Transverse colon (tissue), 4 donors: ENCODE results near the gene CYP4B1.

Source experiments
- POLR2A ChIP-seq: fragments of 450-650 bp; IDR thresholded peaks from one replicate; pipeline ENCODE4 v1.6.1; 2016; ENCODE audit warnings: antibody characterized with exemption, mild to moderate bottlenecking, moderate library complexity
- POLR2AphosphoS5 ChIP-seq, 3 donors: sonication (generic); formaldehyde crosslinking; IDR thresholded peaks; one replicate each; pipeline ENCODE4 v1.6.1; 2016; ENCODE audit warnings: antibody characterized with exemption in 3 of 3
- TF ChIP-seq, protein P1 (sequence below), 5 experiments: fragments of 200-600 bp in 3 of 5; fragments of 450-650 bp in 2 of 5; sonication (generic) in 3 of 5; IDR thresholded peaks; 1 replicate in 2 of 5; 2 replicates in 3 of 5; pipeline ENCODE4 v1.5.1; 2016 to 2017; ENCODE audit warnings: antibody characterized with exemption in 5 of 5, inconsistent platforms in 3 of 5, mild to moderate bottlenecking in 2 of 5, moderate library complexity in 1 of 5

DNA sequence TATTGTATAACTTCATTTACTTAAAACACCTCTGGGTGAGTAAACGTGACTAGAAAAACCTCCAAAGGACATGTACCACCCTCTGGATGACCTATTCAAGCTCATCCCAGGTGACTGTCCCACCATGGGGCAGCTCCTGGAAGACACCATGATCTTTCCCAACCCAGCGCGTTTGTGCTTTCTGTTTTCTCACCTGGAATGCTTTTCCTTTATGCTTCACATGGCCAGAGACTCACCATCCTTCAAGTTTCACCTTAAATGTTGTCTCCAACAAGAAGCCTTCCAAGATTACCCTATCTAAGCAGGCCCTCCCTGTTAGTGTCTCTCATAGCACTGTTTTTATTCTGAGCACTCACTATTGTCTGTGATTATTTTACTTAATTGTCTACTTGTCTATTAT is 11.1 kb downstream of the CYP4B1 start:
- TF ChIP-seq, protein P1, sequence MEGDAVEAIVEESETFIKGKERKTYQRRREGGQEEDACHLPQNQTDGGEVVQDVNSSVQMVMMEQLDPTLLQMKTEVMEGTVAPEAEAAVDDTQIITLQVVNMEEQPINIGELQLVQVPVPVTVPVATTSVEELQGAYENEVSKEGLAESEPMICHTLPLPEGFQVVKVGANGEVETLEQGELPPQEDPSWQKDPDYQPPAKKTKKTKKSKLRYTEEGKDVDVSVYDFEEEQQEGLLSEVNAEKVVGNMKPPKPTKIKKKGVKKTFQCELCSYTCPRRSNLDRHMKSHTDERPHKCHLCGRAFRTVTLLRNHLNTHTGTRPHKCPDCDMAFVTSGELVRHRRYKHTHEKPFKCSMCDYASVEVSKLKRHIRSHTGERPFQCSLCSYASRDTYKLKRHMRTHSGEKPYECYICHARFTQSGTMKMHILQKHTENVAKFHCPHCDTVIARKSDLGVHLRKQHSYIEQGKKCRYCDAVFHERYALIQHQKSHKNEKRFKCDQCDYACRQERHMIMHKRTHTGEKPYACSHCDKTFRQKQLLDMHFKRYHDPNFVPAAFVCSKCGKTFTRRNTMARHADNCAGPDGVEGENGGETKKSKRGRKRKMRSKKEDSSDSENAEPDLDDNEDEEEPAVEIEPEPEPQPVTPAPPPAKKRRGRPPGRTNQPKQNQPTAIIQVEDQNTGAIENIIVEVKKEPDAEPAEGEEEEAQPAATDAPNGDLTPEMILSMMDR (IDR thresholded peaks at IDR 0.05) = no peak
- TF ChIP-seq POLR2A (no peak), POLR2AphosphoS5 (IDR thresholded peaks at IDR 0.05) (no peak)
